GM19023 (cell line): ENCODE measurements around the gene CCDC91.

Experiments
- ATAC-seq: cut with Tn5 transposase; IDR thresholded peaks from one replicate; pipeline ENCODE4 v1.9.1; 2021; ENCODE audit warnings: mild to moderate bottlenecking, moderate library complexity; ENCODE audit not compliant: unreplicated experiment

Gene CCDC91

DNA sequence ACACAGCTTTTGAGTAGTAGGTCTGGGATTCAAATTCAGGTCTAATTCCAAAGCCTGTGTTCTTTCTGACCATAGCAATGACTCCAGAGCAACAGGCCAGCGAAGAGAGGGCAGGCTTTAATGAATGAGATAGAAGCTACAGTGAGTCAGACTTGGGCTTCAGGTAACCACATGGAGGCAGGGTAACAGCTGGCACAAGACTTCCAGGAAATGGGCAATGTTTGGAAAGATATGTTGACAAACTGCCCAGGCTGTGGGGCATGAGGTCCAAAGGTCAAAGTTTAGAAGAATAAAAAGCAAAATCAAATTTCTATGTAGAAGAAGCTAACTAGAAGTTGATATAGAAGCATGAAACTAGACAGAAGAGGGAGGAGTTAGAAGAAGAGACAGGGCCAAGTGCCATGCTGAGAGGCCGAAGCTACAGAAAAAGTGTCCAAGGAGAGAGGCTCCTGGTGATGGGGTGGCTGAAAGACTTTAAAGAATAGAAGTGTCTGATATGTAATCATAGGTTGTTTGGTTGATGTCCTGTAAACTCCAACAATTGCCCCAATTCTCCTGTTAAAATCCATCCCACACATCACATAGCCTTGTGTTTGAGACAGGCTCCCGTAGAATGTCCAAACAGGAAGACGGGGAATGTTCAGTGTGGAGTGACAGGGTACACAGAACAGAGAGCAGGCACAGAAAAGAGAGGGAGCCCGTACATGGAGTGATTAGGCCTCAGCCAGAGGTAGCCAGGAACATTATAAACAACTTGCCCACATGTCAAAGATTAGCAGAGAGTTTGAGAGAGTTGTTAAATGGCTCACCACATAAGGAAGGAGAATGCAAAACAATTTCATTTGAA lies 384.7 kb downstream of the CCDC91 start:
- no peak for ATAC-seq

DNA sequence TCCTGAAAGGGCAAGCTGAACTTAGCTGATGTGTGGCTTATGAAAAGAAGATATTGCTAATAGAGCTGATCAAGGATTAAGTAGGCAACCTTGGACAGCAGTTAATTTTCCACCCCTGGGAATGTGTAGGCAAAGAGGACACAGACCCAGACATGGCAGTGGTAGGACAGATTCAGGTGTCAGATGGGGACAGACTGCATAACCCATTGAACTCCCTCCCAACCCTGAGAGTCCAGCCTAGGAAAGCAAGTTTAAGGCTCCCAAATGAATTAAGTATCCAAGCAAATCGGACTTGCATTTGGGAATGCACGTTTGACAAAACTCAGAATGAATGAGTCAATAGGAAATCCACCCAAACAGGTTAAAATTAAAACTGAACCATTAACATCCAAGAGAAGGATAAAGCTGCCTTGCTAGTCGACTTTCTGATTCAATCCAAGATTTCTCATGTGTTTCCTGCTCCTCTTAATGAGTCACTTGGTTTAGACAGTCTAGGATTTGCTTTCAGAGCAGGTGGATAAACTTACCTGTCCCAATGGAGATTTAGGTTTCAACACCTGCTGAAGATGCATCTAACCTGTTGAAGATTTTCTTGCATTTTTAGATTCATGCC lies 385.4 kb downstream of the CCDC91 start:
- ATAC-seq = no peak

DNA sequence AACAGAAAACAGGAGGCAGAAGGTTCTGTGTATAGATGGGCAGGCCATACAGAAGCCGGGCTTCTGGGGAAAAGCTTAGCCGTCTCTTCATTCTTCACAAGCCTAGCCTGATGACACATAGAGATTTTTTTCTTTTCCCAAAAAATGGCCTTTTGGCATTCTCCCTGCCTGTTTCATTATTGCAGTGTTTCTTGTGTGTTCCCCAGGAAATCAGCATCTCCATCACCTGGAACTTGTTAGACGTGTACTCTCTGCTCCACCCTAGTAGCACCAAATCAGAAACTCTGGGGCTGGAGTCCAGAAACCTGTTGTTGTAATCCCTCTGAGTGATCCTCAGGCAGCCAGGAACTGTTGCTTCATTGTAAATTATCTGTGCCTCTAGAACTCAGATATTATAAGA lies 388.1 kb downstream of the CCDC91 start:
- no peak for ATAC-seq

DNA sequence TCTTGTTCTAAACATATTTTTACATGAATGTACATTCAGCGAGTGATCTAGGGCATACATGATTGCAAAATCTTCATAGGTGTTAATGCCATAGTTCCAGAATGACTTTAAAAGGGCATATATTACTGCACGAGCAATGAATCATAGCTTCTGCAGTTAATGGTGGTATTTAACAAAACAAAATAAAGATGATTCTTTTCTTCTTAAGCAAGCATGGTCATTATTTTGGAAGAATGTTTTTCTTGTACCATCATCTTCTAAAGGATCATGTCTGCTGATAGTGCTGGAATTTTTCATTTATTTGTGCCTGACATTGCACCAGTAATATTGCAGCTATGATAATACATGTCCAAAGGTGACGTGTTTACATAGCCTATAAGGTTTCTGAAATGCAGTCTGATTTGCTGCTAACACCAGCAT lies 388.6 kb downstream of the CCDC91 start:
- no peak for ATAC-seq

DNA sequence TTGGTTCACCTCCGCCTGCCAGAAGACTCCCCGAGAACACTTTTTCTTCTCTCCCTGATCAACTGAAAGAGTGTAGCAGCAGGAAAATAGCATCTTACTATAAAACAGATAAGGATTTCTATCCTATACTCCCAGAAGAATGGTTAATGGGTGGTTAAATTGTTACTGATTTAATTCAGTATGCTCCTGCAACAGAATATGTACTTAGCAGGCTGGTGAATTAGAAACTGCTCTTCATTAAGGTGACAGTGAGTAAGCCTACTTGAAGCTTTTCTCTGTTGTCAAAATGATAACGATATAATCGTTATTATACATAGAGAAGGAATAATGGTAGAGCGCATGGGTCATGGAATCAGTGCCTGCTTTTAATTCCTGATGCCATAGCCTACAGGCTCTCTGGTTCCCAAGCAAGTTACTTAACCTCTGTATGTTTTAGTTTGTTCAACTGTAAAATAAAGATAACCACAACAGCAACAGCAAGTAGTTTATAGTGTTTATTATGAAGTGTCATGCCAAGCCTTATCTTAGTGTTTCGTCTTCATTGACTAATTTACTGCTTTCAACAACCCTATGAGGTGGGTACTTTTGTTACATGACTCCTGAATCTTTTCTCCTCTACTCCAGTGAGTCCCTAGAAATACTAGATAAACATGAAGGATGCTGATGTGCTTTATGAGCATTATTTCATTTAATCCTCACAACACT lies 392.6 kb downstream of the CCDC91 start:
- no peak for ATAC-seq

DNA sequence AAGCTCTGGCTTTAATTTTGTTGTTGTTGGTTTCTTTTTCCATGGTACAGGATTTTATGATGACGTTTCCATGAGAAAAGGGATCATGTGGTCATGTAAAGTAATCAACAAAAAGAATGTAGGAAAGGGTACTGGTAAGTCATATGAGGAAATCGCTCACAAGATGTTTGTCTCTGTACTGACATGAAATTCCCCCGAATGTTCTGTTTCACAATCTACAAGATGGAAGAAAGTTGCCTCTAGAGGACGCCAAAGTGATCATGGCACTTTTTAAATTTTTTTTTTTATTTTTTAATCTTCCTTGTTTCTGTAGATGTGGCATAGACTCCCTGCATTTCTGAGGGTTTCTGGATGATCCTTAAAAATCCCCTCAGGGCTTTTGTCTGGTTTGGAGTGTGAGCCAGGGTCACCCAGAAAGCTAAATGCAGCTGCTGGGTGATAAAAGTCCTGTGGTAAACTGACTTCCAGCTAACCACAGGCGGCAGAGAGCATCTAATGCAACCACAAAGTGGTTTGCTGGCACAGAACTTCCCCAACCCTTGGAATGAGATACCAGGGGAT lies 393.5 kb downstream of the CCDC91 start:
- ATAC-seq = no peak

DNA sequence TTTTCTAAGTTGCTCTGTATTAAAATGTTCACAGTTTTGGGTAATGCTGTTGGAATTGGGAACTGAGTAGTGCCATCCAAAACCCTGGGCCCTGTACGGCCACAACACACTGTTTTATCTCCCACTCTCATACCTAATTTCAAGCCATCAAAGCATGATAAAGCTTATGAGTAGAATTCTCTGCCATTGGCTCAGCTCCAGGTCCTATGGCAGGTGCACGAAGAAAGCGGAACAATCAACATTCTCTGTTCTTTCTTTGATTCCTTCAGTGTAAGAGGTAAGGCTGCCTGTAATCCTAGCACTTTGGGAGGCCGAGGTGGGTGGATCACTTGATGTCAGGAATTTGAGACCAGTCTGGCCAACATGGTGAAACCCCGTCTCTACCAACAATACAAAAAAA lies 394.9 kb downstream of the CCDC91 start:
- ATAC-seq = no peak

DNA sequence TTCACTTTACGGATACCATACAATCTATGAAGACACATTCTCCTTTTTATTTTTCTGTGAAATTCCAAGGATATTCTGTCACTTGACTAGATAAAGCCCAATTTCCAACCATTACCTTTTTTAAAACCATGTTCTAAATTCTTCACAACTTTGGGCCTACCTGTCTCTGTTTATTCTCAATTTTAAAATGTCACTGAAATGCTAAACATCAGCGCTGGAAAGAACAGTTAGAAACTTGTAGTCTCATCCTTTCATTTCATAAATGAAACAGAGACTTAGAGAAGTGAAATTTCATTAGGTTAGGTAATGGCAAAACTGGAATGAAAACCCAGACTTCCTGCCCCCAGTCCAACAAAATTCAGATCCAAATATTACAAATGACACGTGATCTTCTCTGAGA lies 396.2 kb downstream of the CCDC91 start:
- ATAC-seq = no peak

DNA sequence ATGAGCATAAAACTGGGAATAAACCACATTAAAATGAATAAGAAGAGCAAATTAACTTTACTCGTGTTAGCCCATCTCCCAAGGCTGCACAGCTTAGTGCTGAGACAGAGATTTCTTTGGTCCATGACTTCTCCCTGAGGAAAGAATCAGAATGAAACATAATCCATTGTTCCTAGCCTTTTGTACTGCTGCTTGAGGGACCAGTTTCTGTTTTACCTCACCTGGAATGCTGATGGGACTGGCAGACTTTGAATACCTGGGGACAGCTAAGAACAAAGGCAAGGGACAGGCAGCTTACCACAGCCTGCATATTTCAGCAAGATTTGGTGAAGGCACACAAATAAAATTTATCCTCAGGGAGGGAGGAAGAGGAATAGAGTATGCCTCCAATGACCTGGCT lies 401.6 kb downstream of the CCDC91 start:
- ATAC-seq = no peak
